GM18873 (cell line): ENCODE measurements around the gene CENPP.

Source experiments
- ATAC-seq: cut with Tn5 transposase; IDR thresholded peaks from one replicate; pipeline ENCODE4 v1.9.1; 2021; ENCODE audit warnings: mild to moderate bottlenecking, moderate library complexity, moderate number of reproducible peaks; ENCODE audit not compliant: unreplicated experiment, low FRiP score

CENPP gene

GRCh38 chr9:92527832-92528521 lies 202.2 kb downstream of the CENPP start:
- ATAC-seq = no peak

GRCh38 chr9:92528522-92528849 lies 202.7 kb downstream of the CENPP start:
- no peak for ATAC-seq

- ATAC-seq = no peak
Measured at GRCh38 chr9:92529124-92529523, 203.4 kb downstream of the CENPP start.

- ATAC-seq = no peak
Measured at GRCh38 chr9:92530893-92531292, 205.1 kb downstream of the CENPP start.

- no peak for ATAC-seq
Measured at GRCh38 chr9:92534204-92534603, 208.5 kb downstream of the CENPP start.

- ATAC-seq = no peak
Measured at GRCh38 chr9:92534674-92535073, 208.9 kb downstream of the CENPP start.

- no peak for ATAC-seq
Measured at GRCh38 chr9:92535940-92536850, 210.4 kb downstream of the CENPP start, which contains the start of gene ECM2. ECM2 (minus strand) TSS chr9:92535990; CDS start chr9:92522866, 13,124 bp downstream.

GRCh38 chr9:92538541-92538940 lies 212.8 kb downstream of the CENPP start:
- no peak for ATAC-seq

- ATAC-seq = no peak
Measured at GRCh38 chr9:92543972-92544371, 218.2 kb downstream of the CENPP start.

- ATAC-seq = no peak
Measured at GRCh38 chr9:92545002-92545510, 219.3 kb downstream of the CENPP start.

- no peak for ATAC-seq
Measured at GRCh38 chr9:92547356-92547755, 221.6 kb downstream of the CENPP start.

GRCh38 chr9:92550765-92551164 lies 225.0 kb downstream of the CENPP start:
- no peak for ATAC-seq

GRCh38 chr9:92558612-92559374 lies 233.0 kb downstream of the CENPP start:
- ATAC-seq = no peak

GRCh38 chr9:92561374-92562330 lies 235.9 kb downstream of the CENPP start:
- ATAC-seq = no peak

- no peak for ATAC-seq
Measured at GRCh38 chr9:92562461-92562967, 236.8 kb downstream of the CENPP start.

GRCh38 chr9:92563116-92564100 lies 237.7 kb downstream of the CENPP start:
- no peak for ATAC-seq

- ATAC-seq = no peak
Measured at GRCh38 chr9:92564504-92564903, 238.8 kb downstream of the CENPP start.

GRCh38 chr9:92564982-92565381 lies 239.2 kb downstream of the CENPP start:
- no peak for ATAC-seq
